Measurements from ENCODE around the gene PTP4A1.

PTP4A1 gene

GRCh38 chr6:63565727-63566596 lies 6.3 kb upstream of the PTP4A1 start:
- no peak for DNase-seq (ENCODE audit: extremely low read depth, low read depth)
- TF ChIP-seq CTCF (IDR thresholded peaks at IDR 0.05; ENCODE audit: low read depth, low read length): no peak

- TF ChIP-seq CTCF (IDR thresholded peaks at IDR 0.05; ENCODE audit: low read depth, low read length): no peak
- DNase-seq (ENCODE audit: extremely low read depth, low read depth): no peak
These were observed 4.3 kb upstream of the PTP4A1 start for GRCh38 chr6:63567966-63568365.

DNA sequence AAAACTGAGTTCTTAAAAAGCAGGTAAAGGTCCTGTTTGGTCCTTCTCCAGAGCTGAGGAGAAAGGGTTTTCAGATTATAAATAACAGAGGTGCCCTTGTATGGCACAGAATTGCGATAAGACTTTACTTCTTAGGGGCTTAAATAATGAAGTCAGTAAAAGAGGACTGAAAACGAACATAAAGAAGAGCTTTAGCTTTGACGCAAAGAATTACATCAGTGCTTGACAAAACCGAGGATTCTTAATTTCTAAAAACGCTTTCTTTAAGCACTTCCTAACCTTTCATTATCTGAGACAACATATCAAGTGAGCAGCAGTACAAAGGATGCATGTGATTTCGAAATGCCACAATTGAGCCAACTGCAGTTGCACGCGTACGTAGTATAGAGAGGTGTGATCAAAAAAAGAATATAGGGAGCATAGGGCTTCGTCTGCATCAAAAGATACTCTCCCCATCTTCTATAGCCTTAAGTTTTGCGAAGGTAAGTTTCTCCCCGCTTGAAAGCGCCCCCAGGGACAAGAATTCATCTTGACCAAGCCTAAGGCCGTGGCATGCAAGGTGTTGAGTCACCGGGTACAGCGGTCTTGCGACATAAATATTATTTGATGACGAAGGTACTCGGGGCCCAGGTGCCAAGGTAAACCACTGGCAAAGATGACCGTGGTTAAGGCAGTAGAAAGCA lies 778 bp upstream of the PTP4A1 start:
- no peak; the same call in 1 of the 2 replicates for TF ChIP-seq CTCF (IDR thresholded peaks at IDR 0.05; ENCODE audit: low read depth, low read length)
- DNase-seq (ENCODE audit: extremely low read depth, low read depth): no peak

DNA sequence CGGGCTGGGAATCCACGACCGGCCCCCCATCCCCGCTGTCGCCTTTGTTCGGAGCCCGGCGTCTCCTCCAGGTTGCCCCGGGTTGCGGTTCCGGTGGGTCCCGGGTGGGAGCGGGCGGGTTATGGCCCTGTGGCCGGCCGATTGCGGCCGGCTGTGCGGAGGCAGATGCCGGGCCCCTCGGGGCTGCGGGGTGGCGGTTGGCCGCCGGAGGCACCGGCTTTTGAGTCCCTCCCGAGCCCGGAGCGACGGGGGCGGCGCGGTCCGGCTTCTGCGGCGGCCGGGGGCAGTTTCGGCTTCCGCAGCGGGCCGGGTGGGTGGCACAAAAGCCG lies 431 bp downstream of the PTP4A1 start:
- TF ChIP-seq CTCF (IDR thresholded peaks at IDR 0.05; ENCODE audit: low read depth, low read length): no peak
- DNase-seq (ENCODE audit: extremely low read depth, low read depth): no peak

DNA sequence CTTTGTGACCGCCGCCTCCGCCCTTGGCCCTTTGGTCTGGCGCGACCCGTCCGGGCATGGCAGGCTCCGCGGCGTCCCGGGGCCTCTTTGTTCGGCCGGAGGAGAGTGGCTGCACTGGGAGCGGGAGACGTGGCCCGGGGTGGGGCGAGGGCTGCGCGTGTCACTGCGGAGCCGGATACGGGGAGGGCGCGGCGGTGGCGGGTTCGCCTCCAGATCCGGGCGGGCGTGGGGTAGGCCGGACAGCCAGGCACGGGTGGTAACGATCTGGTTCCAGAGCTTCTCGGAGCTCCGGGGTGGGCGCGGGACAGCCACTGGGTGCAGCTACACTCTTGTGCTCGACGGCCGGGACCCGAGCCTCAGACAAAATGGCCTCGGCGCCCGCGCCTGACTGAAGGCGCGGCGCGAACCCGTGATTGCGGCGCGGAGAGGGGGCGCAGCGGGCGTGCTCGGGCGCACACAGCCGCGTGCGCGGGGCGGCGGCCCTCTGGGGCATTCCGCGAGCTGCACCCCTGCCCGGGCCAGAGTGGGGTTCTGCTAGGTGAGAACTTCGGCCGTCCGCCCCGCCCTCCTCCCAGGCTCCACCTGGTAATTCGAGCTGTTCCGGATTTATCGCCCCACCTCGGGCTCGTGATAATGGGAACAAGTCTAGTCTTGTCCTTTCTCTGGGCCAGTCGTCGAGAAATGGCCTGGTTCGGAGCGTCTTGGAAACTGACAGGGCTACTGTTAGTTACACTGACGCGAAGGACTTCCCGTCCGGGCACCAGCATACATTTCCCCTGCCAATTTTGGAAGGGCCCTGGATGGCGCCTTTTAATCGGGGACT lies 1.0 kb downstream of the PTP4A1 start:
- DNase-seq (ENCODE audit: extremely low read depth, low read depth): no peak
- no peak for TF ChIP-seq CTCF (IDR thresholded peaks at IDR 0.05; ENCODE audit: low read depth, low read length)

DNA sequence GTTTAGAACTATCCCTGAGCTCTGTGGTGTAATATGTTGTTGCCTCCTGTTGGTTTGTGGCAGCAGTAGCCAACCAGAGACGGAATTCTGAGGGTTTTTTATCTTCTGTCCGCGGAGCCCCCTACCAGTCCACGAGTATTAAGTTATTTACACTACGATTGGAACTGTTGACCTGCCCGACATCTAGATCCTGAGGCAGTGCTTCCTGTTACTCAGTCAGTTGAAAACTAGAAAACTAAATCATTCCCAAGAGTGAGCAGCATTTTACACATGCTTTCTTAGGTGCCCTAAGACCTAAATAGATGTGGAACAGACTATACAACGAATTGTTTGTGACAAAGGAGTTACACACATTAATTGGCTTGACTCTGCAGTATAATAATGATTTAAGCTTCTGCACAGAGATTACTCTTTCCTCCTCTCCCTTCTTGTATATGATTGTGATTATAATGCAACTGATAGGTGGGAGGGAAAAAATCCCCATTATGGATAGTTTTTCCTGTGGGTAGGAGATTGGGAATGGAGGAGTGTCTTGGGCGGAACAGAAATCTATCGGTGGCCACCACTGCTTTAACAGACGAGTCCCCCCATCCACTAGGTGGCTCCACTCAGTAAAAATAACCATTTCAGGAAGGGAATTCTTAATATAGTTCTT lies 1.7 kb downstream of the PTP4A1 start:
- DNase-seq (ENCODE audit: extremely low read depth, low read depth): no peak
- TF ChIP-seq CTCF (IDR thresholded peaks at IDR 0.05; ENCODE audit: low read depth, low read length): peak; percentile 49
